Measurements from ENCODE around the gene DNAJC9.

DNA sequence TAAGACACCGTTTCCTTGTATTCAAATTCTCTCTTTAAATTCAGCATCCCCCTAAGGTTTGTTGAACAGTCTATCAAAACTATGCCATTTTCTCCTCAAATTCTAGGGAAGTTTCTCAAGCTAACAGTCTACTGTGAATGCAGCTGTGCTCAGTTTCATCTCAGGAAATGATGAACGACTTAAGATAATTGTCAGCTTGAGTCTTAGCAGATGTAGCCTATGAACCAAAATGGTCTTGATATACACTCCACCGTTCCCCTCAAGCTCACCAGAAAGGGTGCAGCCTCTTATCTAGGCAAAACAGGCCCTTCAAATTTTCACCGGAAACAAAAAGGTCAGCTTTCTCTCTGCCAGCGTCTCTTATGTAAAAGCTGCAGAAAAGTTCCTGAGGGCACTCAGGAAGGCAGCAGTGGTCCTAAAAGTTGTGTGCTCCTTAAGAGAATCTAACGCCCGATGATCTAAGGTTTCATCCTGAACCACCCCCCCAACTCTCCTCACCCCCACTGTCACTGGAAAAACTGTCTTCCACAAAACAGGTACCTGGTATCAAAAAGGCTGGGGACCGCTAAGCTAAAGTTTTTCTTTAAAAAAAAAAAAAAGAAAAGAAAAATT is 2.1 kb downstream of the DNAJC9 start:
- TF ChIP-seq, protein P1, sequence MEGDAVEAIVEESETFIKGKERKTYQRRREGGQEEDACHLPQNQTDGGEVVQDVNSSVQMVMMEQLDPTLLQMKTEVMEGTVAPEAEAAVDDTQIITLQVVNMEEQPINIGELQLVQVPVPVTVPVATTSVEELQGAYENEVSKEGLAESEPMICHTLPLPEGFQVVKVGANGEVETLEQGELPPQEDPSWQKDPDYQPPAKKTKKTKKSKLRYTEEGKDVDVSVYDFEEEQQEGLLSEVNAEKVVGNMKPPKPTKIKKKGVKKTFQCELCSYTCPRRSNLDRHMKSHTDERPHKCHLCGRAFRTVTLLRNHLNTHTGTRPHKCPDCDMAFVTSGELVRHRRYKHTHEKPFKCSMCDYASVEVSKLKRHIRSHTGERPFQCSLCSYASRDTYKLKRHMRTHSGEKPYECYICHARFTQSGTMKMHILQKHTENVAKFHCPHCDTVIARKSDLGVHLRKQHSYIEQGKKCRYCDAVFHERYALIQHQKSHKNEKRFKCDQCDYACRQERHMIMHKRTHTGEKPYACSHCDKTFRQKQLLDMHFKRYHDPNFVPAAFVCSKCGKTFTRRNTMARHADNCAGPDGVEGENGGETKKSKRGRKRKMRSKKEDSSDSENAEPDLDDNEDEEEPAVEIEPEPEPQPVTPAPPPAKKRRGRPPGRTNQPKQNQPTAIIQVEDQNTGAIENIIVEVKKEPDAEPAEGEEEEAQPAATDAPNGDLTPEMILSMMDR (conservative IDR thresholded peaks at IDR 0.05; ENCODE audit: low read length): no peak
- no peak for TF ChIP-seq EZH2phosphoT487 (IDR thresholded peaks at IDR 0.05; ENCODE audit: borderline replicate concordance, low read depth, low read length)

All from OCI-LY7 (cell line).